GM12878 (cell line): ENCODE measurements around the gene PINLYP. TPM values are rescaled to one million over a fixed set of nuclear protein-coding genes. Genes with fewer than 3 reads are reported as not detected.

Source experiments
- ATF2 ChIP-seq: IDR thresholded peaks from 2 replicates; pipeline ENCODE4 v1.6.1; 2012; ENCODE audit warnings: low read length, inconsistent platforms
- E2F4 ChIP-seq: IDR thresholded peaks from 2 replicates; pipeline ENCODE4 v1.6.1; 2012; ENCODE audit warnings: low read depth, low read length, improper control_type of control experiment
- E4F1 ChIP-seq: fragments of 450-650 bp; IDR thresholded peaks from 2 replicates; pipeline ENCODE4 v1.6.1; 2018; ENCODE audit warnings: borderline replicate concordance, mild to moderate bottlenecking; ENCODE audit not compliant: partially characterized antibody
- EP300 ChIP-seq, 2 experiments: fragments of 150-350 bp in 1 of 2; IDR thresholded peaks; 2 replicates each; pipeline ENCODE4 v1.6.1; 2011 to 2012; ENCODE audit warnings: low read depth in 2 of 2, low read length in 2 of 2, borderline replicate concordance in 1 of 2, improper control_type of control experiment in 1 of 2, inconsistent platforms in 1 of 2; ENCODE audit not compliant: control insufficient read depth in 1 of 2
- GABPA ChIP-seq: IDR thresholded peaks from 2 replicates; pipeline ENCODE4 v1.6.1; 2014; ENCODE audit warnings: antibody characterized with exemption, low read depth, mild to moderate bottlenecking, inconsistent platforms
- NFYA ChIP-seq: IDR thresholded peaks from 2 replicates; pipeline ENCODE4 v1.6.1; 2011; ENCODE audit warnings: low read depth, mild to moderate bottlenecking, low read length, improper control_type of control experiment, borderline replicate concordance
- RELB ChIP-seq: fragments of 450-650 bp; IDR thresholded peaks from 2 replicates; pipeline ENCODE4 v1.6.1; 2017; ENCODE audit warnings: low read depth, mild to moderate bottlenecking, moderate library complexity
- SPI1 ChIP-seq: IDR thresholded peaks from 2 replicates; pipeline ENCODE4 v1.6.1; 2011; ENCODE audit warnings: low read depth, mild to moderate bottlenecking, low read length, moderate library complexity, borderline replicate concordance; ENCODE audit not compliant: insufficient read depth
- TARDBP ChIP-seq: IDR thresholded peaks from 2 replicates; pipeline ENCODE4 v1.6.1; 2016; ENCODE audit warnings: borderline replicate concordance
- TBL1XR1 ChIP-seq: IDR thresholded peaks from 2 replicates; pipeline ENCODE4 v1.6.1; 2012; ENCODE audit warnings: low read depth, low read length, improper control_type of control experiment
- ZNF384 ChIP-seq: IDR thresholded peaks from 2 replicates; pipeline ENCODE4 v1.6.1; 2012; ENCODE audit warnings: low read depth, mild to moderate bottlenecking, low read length, improper control_type of control experiment, borderline replicate concordance
- polyA plus RNA-seq, 11 experiments: library from polyadenylated mRNA; depleted of rRNA in 4 of 11; unstranded in 6 of 11; stranded (reverse) in 5 of 11; fragments of >200 nt; fragmentation: Nextera tagmentation in 4 of 11; fragmentation: Illumina TruSeq in 1 of 11; extraction: Ambion mirVana in 4 of 11; extraction: Trizol in 1 of 11; gene quantifications; 1 replicate in 1 of 11; 2 replicates in 10 of 11; pipeline versions ENCODE4 v1.2.1 to v1.2.3, GENCODE V29; 2011 to 2016; ENCODE audit warnings: inconsistent platforms in 2 of 11, missing spikeins in 2 of 11, low read depth in 1 of 11
- total RNA-seq, 4 experiments: library from RNA; depleted of rRNA in 3 of 4; stranded (reverse); fragments of >200 nt in 3 of 4; fragmentation: Illumina TruSeq in 1 of 4; extraction: Trizol in 1 of 4; gene quantifications; 2 replicates each; pipeline versions ENCODE4 v1.2.1 to v1.2.3, GENCODE V29; 2013 to 2021

Gene PINLYP
- total and polyA plus RNA-seq, 10 of the 15 experiments (the other 5 are each of a cell fraction or from before 2014, with no cell fraction given) = 1.0 to 26.9 (median 11.4) TPM

- no peak for TF ChIP-seq E4F1
- no peak for TF ChIP-seq ATF2
- TF ChIP-seq ZNF384 = no peak
- no peak for TF ChIP-seq GABPA
- no peak for TF ChIP-seq TARDBP
- no peak for TF ChIP-seq E2F4
- TF ChIP-seq TBL1XR1 = no peak
- no peak for TF ChIP-seq RELB
- no peak for TF ChIP-seq SPI1
- TF ChIP-seq EP300 (IDR thresholded peaks at IDR 0.05; ENCODE audit: borderline replicate concordance in 1 of 2, control insufficient read depth in 1 of 2, low read depth in 2 of 2, low read length in 2 of 2) = no peak
- no peak for TF ChIP-seq NFYA
- TF ChIP-seq, all 136 proteins: peak for 0
Observed at GRCh38 chr19:43582495-43582894, 6.9 kb downstream of the PINLYP start (continued).
